ENCODE measurements around the gene METTL14. TPM values are rescaled to one million over a fixed set of nuclear protein-coding genes. Genes with fewer than 3 reads are reported as not detected.
"Not testable (repeated sequence)": the region's sequence is repeated elsewhere in the genome, so short reads cannot be mapped to it uniquely, and the experiment has no call there.

METTL14 gene
- polyA plus RNA-seq (ENCODE audit: insufficient read length), result 28.7 TPM

DNA sequence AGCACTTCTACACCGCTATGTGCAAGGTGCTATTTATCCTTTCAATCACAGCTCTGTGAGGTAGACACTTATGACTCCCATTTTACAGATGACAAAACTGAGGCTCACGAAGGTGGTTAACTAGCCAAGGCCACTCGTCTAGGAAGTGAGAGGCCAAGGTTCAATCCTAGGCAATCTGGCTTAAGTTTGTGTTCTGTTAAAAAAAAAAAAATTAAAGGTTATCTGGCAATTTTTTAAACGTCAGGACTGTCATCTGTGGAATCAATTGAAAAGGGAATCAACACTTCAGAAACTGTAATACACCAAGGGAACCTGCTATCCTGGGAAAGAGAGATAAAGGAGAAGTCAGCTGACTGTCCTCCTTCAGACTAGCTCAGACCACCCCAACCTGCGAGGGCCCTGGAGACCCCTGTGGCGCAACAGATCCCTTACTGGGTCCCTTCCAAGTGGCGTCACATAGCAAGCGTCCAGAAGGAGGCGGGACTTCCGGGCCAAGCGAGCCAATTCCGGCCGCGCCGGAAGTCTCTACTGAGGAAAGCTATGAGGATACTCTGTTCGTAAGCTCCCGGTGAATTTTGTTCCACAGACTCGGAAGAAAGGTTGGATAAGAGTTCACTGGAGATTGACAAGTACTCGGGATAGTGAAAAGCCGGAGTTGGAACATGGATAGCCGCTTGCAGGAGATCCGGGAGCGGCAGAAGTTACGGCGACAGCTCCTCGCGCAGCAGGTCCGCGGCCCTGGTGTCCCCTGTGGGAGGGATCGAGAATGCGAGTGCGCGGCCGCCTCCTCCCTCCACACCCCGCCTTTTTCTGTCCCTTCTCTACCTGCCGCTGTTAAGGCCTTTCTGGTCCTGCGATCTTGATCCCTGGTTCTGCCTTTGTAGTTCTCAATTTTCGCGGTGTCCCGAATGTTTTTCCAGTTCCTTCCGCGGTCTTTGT lies at the start of gene METTL14:
TSS of gene METTL14 (plus strand) at position 520 of the 939 bp plus-strand sequence. CDS start at position 663, 143 bp downstream.
- peak; percentile 94 for DNase-seq

DNA sequence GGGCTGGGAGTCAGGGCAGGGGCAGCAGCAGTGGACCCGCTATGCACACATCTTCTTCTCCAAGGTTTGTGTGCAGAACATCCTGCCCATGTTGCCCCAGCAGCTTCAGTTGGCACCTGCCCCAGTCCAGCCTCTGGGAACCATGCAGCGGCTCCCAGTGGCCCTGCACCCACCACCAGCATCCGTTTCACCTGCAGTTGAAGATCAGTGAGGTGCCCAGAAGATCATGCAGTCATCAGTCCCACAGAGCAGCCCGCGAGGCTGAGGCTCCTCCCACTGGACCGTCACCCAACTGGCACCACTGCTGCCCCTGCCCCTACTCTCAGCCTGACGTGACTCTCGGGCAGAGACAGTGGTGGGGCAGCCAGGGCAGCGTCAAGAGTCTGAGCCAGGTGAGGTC lies 49.1 kb upstream of the METTL14 start:
- DNase-seq, result not testable (repeated sequence)

DNA sequence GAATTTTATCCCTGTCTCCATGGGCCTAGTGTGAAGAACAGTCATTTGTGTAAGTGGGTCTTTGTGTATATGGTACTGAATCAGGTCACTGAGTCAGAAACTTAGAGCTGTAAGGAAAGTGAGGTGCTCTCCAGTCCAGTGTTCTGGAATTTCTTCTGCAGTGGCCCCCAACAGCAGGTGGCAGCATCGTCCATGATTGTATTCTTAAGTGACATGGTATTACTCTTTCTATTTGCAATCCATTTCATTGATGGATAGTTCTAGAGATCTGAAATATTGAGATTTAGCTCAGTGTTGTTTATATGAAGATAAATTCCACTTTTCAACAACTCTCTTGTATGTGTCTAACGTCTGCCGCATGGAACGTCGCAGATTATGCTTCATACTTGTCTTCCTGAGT lies 20.5 kb upstream of the METTL14 start:
- not testable (repeated sequence) for DNase-seq

DNA sequence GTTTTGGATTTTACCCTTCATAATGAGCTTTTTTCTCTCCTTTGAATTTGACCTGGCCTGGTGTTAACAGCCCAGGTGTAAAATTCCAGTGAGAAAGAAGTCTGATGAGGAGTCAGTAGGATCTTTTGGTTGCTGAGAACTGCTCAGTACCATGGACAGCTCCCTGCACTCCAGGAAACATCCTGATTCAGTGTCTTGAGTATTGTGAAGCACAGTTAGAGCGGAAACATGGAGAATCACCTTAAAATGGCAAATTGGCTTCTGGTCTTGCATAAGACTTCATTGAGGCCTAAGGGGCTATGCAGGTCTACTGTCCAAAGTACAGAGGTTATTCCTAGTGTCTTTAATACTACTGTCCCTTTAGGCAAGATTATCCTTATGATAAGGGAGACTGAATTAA lies 16.0 kb upstream of the METTL14 start:
- peak; percentile 78 for DNase-seq

DNA sequence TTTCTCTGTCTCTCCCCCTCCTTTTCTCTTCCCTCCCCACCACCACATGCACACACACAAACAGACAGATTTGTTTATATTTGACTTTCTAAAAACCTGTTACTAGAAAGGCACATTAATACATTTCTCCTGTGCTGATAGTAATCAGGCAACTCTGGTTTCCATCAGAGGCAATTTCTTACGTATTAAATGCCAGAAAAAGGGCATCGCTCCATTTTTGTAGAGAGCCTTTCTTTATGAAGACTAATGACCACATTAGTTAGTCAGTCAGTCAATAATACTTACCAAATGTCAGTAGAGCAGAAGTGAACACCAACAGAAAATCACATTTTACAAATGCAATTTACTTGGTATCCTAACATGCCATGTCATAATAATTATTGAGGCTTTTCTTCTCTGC lies 14.2 kb upstream of the METTL14 start:
- DNase-seq, result not testable (repeated sequence)

DNA sequence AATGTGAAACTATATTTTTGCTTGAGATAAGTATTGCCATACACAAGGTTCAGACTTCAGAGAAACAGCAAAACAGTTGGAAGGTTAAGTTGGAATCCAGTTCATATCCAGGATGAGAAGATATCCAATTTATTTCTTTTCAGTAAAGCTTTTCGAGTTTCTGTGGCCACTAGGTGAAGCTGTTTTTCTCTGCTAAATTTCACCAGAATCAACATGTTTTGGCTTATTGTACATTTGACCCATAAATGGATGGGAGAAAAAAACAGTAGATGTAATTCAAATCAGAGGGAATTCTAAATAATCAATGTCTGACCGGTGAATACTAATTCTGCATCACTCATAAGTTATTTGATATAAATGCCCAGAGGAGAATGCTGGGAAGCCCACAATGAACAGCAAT lies 9.1 kb upstream of the METTL14 start:
- no peak for DNase-seq

DNA sequence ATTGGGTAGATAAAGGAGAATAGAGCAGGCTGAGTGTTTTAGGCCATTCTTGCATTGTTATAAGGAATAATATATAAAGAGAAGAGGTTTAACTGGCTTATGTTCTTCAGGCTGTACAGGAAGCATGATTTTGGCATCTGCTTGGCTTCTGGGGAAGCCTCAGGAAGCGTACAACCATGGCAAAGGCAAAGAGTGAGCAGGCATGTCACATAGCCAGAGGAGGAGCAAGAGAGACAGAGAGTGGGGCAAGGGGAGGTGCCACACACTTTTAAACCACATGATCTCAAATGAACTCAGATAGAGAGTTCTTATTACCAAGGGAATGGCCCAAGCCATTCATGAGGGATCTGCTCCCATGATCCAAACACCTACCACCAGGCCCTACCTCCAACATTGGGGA lies 4.4 kb upstream of the METTL14 start:
- no peak for DNase-seq

DNA sequence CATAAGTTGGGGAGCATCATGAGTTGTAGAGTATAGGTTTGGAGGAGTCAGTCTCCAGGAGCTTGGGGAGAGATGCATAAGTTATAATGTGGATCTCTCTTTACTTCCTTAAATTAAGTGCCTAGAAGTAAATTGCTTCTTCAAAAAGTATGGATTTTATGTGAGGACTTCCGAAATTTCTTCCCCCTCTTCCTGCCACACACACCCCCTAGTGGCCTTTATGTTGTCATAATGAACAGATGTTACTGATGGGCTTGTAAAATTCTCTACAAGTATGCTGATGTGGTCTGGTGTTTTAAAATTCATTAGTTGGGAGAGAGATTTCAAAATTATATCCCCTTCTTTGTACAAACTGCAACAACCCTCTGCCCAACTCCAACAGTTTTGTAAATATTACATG lies 2.3 kb upstream of the METTL14 start:
- no peak for DNase-seq

DNA sequence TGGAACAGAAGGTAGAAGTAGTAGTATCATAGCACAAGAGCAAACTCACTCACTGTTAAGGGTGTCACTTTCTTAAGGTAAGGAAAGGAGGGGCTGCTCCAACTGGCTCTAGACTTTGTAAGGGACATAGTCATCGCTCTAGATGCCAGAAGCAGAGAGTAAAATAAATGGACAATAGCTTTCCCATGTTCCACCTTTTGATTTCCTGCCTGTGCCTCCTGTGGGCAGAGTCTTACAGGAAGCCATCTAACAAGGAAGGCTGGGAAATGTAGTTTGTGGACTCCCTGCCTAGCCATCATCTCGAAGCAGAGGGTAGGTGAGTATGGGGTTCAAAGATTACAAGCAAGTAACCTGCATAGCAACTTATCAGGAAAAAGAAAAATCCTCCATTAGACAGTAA lies 1.7 kb upstream of the METTL14 start:
- no peak for DNase-seq

DNA sequence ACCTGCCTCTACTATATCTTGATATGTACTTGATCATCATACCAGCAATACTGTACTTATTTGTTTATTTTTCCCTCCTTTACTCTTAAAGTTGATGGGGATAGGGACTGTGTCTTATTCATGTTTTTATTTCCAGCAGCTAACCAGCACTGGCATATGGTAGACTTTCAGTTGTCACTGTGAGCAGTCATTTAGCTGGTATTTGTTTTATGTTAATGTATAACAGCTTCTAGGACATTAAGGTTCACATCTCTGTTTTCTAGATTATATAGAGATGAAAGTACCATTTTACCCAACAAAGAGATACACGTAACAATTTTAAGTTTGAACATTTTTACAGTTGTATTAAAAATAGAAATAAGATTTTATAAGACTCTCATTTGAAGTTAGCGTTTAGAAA lies 17.9 kb downstream of the METTL14 start:
- no peak for DNase-seq

DNA sequence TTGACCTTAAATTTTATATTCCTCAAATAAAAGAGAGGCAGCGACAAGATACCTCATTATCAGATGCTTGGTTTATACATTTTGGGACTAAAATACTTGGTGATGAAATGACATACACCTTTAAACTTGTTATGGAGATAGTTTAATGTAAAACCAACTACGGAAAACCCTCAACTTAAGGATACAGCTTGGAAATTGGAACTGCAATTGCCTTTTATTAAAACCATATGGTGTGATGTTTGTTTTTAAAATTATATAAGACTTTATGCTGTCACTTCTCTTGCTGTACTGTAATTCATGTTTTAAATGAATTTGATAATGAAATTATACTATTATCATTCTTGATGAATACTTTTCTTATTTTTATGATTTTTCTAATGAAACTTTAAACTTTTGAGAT lies 25.9 kb downstream of the METTL14 start:
- DNase-seq, result no peak

DNA sequence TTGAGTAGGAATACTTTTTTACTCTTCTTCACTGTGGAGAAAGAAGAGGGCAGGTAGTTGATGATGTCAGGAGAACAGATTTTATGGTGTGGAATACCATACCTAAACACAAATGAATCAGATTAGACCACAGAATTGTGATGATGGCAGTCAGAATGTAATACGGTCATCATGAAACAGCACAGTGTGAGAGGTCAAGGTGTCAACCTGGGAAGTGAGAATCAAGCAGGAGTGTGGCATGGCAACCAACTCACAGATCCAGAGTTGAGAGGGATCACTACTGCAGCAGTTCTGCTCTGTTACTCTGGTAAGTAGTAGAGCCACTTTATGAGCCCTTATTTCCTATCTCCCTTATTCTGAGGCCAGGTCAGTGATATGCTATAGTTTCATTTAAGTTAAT lies 27.7 kb downstream of the METTL14 start:
- no peak for DNase-seq

DNA sequence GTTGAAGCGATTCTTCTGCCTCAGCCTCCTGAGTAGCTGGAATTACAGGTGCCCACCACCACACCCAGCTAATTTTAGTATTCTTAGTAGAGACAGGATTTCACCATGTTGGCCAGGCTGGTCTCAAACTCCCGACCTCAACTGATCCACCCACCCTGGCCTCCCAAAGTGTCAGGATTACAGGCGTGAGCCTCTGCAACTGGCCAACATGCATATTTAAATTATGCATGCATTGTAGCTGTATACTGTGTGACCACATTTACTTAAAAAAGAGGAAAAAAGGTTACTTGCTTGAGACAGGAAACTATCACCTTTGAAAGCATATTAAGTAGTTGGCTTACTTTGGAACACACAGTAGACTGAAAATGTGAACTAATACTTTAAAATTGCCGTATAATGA lies 29.5 kb downstream of the METTL14 start:
- DNase-seq, result no peak

DNA sequence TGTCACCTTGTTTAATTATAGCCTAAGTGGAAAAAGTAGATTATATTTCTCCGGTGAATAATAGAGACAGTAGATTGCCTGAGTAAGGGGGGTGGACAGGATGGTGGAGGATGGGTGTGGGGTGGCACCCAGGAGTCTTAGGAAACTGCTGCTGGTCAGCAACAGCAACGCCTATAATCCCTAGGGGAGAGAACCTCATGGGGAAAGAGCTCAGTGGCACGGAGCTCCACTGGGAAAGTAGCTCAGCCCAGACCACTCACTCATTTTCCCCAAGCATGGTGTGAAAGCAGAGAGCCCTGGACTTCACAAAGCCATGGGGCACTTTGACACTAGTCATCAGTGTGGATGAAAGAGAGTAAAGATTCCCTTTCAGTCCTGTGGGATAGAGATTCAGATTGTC lies 31.1 kb downstream of the METTL14 start:
- DNase-seq, result no peak

DNA sequence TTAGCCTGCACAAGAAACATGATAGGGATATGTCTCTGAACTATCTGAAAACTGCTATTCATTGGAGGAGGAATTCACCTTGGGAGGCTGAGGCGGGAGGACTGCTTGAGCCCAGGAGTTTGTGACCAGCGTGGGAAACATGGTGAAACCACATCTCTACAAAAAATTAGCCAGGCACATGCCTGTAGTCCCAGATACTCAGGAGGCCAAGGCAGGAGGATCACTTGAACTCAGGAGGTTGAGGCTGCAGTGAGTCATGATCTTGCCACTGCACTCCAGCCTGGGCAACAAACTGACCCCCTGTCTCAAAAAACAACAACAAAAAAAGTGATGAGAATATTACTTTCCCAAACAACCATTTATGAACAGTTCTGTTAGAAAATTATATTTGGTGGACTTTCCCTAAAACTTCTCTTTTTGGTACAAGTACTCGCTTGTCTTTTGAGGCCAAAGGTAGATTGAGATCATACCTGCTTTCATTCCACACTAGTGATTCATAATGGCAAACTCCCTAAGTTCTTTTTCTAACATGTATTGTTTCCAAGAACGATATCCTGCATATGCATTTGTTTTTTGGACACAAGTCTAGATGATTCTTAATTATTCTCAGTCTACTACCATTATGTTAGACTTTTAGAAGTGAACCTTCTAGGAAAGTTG lies 33.4 kb downstream of the METTL14 start:
- DNase-seq, result no peak

DNA sequence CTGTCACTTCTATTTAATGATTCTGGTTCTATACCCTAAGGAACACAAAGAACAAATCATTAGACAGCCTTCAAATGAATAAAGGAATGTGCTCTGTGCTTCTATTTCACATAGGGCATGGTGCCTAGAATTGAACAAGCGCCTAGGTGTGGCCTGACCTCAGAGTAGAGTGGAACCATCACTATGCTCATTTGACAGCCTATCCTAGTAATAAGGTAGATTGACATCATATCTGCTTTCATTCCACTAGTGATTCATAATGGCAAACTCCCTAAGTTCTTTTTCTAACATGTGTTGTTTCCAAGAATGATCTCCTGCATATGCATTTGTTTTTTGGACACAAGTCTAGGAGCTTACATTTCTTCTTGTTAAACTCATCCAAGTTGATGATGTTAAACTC lies 36.6 kb downstream of the METTL14 start:
- no peak for DNase-seq

DNA sequence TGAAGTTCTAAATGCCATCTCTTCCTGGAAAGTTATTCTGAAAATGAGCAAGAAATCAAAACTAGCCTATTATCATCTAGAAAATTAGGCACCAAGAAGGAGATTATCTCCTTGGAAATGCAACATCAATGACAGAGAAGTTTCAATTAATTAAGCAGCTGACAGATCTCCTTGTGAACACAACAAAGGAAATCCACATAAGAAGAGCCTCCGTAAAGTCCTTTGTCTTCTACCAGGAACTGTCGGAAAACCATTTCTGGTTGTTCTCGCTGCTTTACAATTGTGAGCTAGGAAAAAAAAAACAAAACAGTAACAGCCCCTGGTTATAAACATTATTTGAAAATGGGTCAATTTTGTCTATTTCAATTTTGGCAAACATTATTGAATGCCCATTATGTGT lies 38.2 kb downstream of the METTL14 start:
- no peak for DNase-seq

DNA sequence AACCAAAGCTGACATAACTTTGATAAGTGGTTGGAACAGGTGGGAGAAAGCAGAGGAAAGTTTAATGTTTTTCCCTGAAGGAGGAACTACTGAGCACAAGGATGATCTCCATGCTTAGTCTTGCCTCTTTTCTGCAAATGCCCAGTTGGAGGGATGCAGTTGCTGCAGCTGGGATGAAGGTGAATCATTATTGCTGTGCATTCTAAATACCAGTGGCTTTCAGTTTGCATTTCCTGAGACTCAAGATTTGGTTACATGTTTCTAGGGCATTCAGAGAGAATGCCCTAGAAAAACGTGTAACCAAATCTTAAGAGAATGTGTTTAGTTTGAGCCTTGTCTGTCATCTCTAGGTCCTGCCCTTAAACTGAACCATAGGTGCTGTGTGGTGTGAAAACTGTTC lies 42.2 kb downstream of the METTL14 start:
- DNase-seq, result no peak

DNA sequence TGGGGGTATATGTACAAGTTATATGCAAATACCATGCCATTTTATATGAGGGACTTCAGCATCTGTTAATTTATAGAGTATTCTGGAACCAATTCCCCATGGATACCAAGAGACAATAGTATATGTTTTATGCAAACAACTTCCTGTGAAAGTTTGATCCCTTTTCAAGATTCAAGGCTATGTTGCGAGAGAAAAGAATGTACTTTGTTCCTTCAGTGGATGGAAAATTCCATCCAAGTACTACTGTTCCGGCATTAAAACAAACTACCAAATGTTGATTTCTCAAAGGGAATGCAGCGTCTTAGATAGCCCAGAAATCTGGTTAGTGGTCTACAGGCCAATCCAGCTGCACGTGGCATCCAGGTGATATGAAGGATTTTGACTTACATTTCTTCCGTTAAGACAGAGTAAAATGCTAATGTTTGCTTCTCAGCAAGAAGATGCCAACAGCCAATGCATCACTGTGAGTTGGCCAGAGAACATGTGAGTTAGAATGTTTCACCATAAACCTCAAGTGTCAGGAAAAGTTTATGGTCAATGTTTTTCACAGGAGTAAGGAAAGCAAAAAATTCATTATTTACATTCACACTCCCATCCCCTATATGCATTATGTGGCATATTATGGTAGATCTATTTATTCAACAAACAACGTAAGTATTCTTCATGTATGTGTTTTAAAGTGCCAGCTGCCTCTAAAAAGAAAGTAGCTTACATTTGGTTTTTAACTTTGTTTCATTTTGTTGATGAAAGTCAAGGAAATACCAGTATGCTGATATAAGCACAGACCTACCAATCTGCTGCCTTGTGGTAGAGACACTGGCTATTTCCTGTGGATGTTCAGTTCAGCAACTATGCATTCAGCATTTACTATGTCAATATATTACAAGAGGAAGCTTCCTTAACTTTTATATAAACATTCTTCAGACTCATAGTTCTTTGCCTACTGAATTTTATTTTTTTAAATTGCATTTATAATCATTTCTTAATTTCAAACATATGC lies 44.4 kb downstream of the METTL14 start:
- DNase-seq, result no peak

DNA sequence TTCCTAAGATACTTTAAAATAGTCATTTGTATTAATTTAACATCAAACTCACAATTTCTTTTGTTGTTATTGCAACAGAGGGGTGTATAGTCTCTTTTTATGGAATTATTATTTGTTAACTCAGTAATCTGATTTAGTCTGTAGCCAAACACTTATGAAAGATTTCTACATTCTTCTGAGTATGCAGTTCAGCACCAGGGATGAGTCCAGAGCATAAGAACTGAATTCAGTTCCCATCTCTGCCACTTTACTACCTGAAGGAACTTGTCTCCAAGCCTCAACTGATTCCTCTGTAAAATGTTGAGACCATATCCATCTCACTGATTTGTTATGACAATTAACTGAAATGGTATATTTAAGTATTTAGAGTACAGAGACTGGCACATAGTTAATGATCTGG lies 45.5 kb downstream of the METTL14 start:
- no peak for DNase-seq

DNA sequence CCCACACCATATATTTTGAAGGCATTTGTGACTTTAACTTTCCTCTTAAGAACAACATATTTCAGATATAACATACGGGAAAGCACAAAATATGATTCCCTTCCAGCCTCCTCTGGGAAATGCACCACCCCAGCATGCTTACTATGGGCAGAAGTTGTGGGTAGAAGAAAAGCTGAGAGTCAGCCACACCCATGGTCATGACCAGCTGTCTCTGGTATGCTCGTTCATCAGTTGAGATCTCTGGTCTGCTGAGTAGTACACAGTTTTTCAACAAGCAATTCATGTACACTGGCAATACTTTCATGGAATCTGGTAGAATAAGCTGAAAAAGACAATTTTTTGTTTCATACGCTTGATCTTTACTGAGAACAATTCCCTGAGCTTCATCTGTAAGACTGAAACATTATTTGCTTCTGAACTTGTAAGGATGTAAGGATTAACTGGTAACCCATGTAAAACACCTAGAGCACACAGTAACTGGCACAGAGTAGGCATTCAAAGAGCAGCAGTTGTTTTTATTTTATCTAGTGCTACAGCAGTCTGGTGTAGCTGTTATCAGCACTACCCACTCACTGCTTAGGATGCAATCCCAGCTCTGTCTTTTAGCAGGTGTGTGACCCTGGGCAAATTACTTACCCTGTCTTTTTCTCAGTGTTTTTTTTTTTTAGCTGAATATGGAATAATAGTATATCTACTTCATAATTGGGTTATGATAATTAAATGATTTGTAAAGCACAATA lies 47.6 kb downstream of the METTL14 start:
- DNase-seq, result no peak
